GM18873 (cell line): ENCODE measurements around the gene PLOD2.

Source experiments
- ATAC-seq: cut with Tn5 transposase; IDR thresholded peaks from one replicate; pipeline ENCODE4 v1.9.1; 2021; ENCODE audit warnings: mild to moderate bottlenecking, moderate library complexity, moderate number of reproducible peaks; ENCODE audit not compliant: unreplicated experiment, low FRiP score

The PLOD2 gene

GRCh38 chr3:146052056-146052790, 108.8 kb downstream of the PLOD2 start:
- ATAC-seq = no peak

GRCh38 chr3:146050691-146051090, 110.3 kb downstream of the PLOD2 start:
- no peak for ATAC-seq

- no peak for ATAC-seq
Measured at GRCh38 chr3:146047485-146047884, 113.5 kb downstream of the PLOD2 start.

GRCh38 chr3:146044046-146044445, 116.9 kb downstream of the PLOD2 start:
- ATAC-seq = no peak

GRCh38 chr3:146040630-146041029, 120.4 kb downstream of the PLOD2 start:
- ATAC-seq = no peak

GRCh38 chr3:146037697-146038096, 123.3 kb downstream of the PLOD2 start:
- no peak for ATAC-seq

- ATAC-seq = no peak
Measured at GRCh38 chr3:146036281-146036680, 124.7 kb downstream of the PLOD2 start.

- no peak for ATAC-seq
Measured at GRCh38 chr3:146035366-146035765, 125.6 kb downstream of the PLOD2 start.

GRCh38 chr3:146033950-146034349, 127.0 kb downstream of the PLOD2 start:
- ATAC-seq = no peak

GRCh38 chr3:146026547-146026946, 134.4 kb downstream of the PLOD2 start:
- no peak for ATAC-seq

- no peak for ATAC-seq
Measured at GRCh38 chr3:146024260-146024659, 136.7 kb downstream of the PLOD2 start.

GRCh38 chr3:146020969-146021368, 140.0 kb downstream of the PLOD2 start:
- no peak for ATAC-seq

GRCh38 chr3:146019508-146019907, 141.5 kb downstream of the PLOD2 start:
- ATAC-seq = no peak
